ENCODE measurements around the gene TRAM2. TPM values are rescaled to one million over a fixed set of nuclear protein-coding genes. Genes with fewer than 3 reads are reported as not detected.

Gene TRAM2
- total RNA-seq, 1 experiment from 2014 or later, result 13.4 TPM

GRCh38 chr6:52566853-52567279, 10.0 kb downstream of the TRAM2 start (continued):
- TF ChIP-seq PRDM15 (CRISPR knock-in tag; IDR thresholded peaks at IDR 0.05), result no peak
- no peak for TF ChIP-seq ERG (CRISPR knock-in tag; IDR thresholded peaks at IDR 0.05)
- TF ChIP-seq SMAD4 (CRISPR knock-in tag; IDR thresholded peaks at IDR 0.05), result no peak

GRCh38 chr6:52566201-52566600, 10.7 kb downstream of the TRAM2 start:
- no peak overlapping the region for H3K4me3 Mint-ChIP-seq
- ChIA-PET POLR2A (no interaction called here), CTCF (interaction anchor here (0.8 to 1.6 kb wide), 2 partner anchors 10 to 32 kb away, joined by 4 to 8 read pairs; partner anchors contain the start of gene TRAM2)
- no peak overlapping the region for H3K27ac Mint-ChIP-seq
- TF ChIP-seq IRF1 (CRISPR knock-in tag; IDR thresholded peaks at IDR 0.05), result no peak
- TF ChIP-seq ZNF671 (CRISPR knock-in tag; IDR thresholded peaks at IDR 0.05), result no peak
- no peak for TF ChIP-seq ZNF396 (CRISPR knock-in tag; IDR thresholded peaks at IDR 0.05; ENCODE audit: borderline replicate concordance)
- no peak for TF ChIP-seq SOX15 (CRISPR knock-in tag; IDR thresholded peaks at IDR 0.05)
- TF ChIP-seq ZNF263 (CRISPR knock-in tag; IDR thresholded peaks at IDR 0.05; ENCODE audit: low read depth), result no peak
- TF ChIP-seq ZNF532 (CRISPR knock-in tag; IDR thresholded peaks at IDR 0.05; ENCODE audit: borderline replicate concordance), result no peak
- TF ChIP-seq MAX (CRISPR knock-in tag; IDR thresholded peaks at IDR 0.05), result no peak
- TF ChIP-seq GABPB1 (CRISPR knock-in tag; IDR thresholded peaks at IDR 0.05), result no peak
- TF ChIP-seq ERG (CRISPR knock-in tag; IDR thresholded peaks at IDR 0.05), result no peak
- TF ChIP-seq NR2C2 (CRISPR knock-in tag; IDR thresholded peaks at IDR 0.05), result no peak
- TF ChIP-seq PRRX2 (CRISPR knock-in tag; IDR thresholded peaks at IDR 0.05), result no peak
- no peak for TF ChIP-seq CDX4 (CRISPR knock-in tag; IDR thresholded peaks at IDR 0.05; ENCODE audit: borderline replicate concordance)
- TF ChIP-seq ELF4 (CRISPR knock-in tag; IDR thresholded peaks at IDR 0.05; ENCODE audit: low read depth), result no peak
- TF ChIP-seq NR1H2 (CRISPR knock-in tag; IDR thresholded peaks at IDR 0.05), result no peak
- TF ChIP-seq ATF3 (CRISPR knock-in tag; conservative IDR thresholded peaks at IDR 0.05), result no peak
- TF ChIP-seq HMGXB4 (CRISPR knock-in tag; IDR thresholded peaks at IDR 0.05), result no peak
- no peak for TF ChIP-seq CREB1 (CRISPR knock-in tag; IDR thresholded peaks at IDR 0.05)
- no peak for DNase-seq (ENCODE audit: low spot score)
- peaks cover 58% of the 10 kb centered on the region for H3K4me1 Mint-ChIP-seq
- H3K36me3 Mint-ChIP-seq, result no peaks in the 10 kb centered on the region
- ATAC-seq, result no peak
- no peaks in the 10 kb centered on the region for H3K27me3 Mint-ChIP-seq (ENCODE audit: low read depth)
- no peaks in the 10 kb centered on the region for H3K9me3 Mint-ChIP-seq
